ENCODE measurements around the gene RCL1. TPM values are rescaled to one million over a fixed set of nuclear protein-coding genes. Genes with fewer than 3 reads are reported as not detected.

The RCL1 gene
- polyA plus RNA-seq, 2 of the 4 experiments (the other 2 are of a cell fraction): 25.5 to 27.5 TPM

DNA sequence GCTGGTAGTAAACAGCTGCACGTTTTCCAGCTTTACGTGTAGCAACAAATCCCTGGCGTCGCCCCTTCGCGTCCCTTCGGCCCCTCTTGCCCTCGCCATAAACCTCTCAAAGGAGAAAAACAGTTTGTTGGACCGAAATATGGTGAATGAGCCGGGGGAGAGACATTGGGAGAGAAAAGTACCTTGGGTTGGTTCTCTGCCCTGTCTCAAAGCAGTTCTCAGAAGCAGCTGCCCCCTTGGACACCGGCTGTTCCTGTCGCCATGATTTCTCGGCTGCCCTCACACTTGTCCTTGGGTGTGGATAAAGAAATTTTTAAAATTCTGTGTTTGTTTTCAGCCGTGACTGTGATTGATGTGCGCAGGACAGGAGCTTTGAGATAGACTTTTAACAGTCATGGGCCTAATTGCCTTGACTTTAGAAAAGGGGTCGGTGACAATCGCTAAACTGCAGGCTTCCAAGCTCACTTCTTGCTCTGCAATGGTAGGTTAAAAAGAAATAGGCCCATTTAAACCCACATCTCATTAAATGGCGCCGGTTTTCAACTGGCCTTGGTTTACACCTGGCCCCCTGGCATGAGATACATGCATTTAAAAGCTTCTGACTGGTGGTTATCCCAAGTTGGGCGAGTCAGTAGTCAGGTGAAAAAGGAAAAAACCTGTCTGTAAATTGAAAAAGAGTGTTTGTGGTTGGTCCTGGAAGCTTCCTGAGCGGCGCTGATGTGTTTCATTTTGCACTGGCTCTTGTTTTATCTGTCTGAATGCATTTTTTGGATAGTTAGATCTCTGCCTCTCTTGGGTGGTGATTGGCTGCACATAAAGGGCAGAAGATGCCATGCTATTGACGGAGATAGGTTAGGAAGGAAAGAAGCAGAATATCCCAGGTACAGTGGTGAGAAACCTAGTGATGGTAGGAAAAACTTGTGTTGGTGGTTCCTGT lies 983 bp downstream of the RCL1 start:
- 23% methylated on average over 23 of the region's 23 CpGs for WGBS (ENCODE audit: missing lambda C conversion rate)
- no peak for TF ChIP-seq JUN (IDR thresholded peaks at IDR 0.05)
- no peak for TF ChIP-seq BCL3 (IDR thresholded peaks at IDR 0.05)
- no peak for TF ChIP-seq FOXS1 (CRISPR knock-in tag; IDR thresholded peaks at IDR 0.05)
- no peak for TF ChIP-seq TFCP2L1 (CRISPR knock-in tag; IDR thresholded peaks at IDR 0.05)
- TF ChIP-seq, protein P1, sequence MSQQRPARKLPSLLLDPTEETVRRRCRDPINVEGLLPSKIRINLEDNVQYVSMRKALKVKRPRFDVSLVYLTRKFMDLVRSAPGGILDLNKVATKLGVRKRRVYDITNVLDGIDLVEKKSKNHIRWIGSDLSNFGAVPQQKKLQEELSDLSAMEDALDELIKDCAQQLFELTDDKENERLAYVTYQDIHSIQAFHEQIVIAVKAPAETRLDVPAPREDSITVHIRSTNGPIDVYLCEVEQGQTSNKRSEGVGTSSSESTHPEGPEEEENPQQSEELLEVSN (IDR thresholded peaks at IDR 0.05; ENCODE audit: borderline replicate concordance, low read depth): no peak
- no peak for TF ChIP-seq JUNB (IDR thresholded peaks at IDR 0.05)
- no peak for TF ChIP-seq KDM5A (IDR thresholded peaks at IDR 0.05)
- TF ChIP-seq EP300 (IDR thresholded peaks at IDR 0.05): no peak
- TF ChIP-seq ESRRA (IDR thresholded peaks at IDR 0.05; ENCODE audit: borderline replicate concordance, low read length): no peak
- no peak for TF ChIP-seq HDAC2 (IDR thresholded peaks at IDR 0.05)
- TF ChIP-seq HMGXB4 (CRISPR knock-in tag; IDR thresholded peaks at IDR 0.05; ENCODE audit: borderline replicate concordance): no peak
- TF ChIP-seq ELK1 (IDR thresholded peaks at IDR 0.05; ENCODE audit: low read depth, low read length): no peak
- no peak for TF ChIP-seq GATA3 (IDR thresholded peaks at IDR 0.05; ENCODE audit: borderline replicate concordance)
- no peak for TF ChIP-seq SMC3 (IDR thresholded peaks at IDR 0.05)
- TF ChIP-seq MAFK (IDR thresholded peaks at IDR 0.05; ENCODE audit: partially characterized antibody): no peak
- no peak for TF ChIP-seq EHMT2 (IDR thresholded peaks at IDR 0.05; ENCODE audit: low read depth)
- DNase-seq (ENCODE audit: low read depth in 1 of 2, low spot score in 1 of 2) (no peak), ATAC-seq (no peak), FAIRE-seq (no peak)
- CTCF ChIA-PET: interaction anchor here (0.6 to 4.9 kb wide), 13 partner anchors 10 to 1475 kb away, joined by 3 to 19 read pairs (median 4); partner anchors contain the start of genes JAK2 and PLPP6
- H3K4me2 ChIP-seq: peak overlapping the region; percentile 97
- peaks cover 5% of the 10 kb centered on the region; the same call in 1 of the 3 replicates for H3K4me1 ChIP-seq
- peak overlapping the region; percentile 89 to 93 for H3K27ac ChIP-seq
- peak overlapping the region; percentile 97 for H3K4me3 ChIP-seq
- POLR2A ChIA-PET: interaction anchor here (0.9 to 1.4 kb wide), 5 partner anchors 40 to 835 kb away, joined by 3 to 7 read pairs (median 3); partner anchors contain the start of genes AK3 and RIC1
- no peaks in the 10 kb centered on the region for H3K9me3 ChIP-seq

DNA sequence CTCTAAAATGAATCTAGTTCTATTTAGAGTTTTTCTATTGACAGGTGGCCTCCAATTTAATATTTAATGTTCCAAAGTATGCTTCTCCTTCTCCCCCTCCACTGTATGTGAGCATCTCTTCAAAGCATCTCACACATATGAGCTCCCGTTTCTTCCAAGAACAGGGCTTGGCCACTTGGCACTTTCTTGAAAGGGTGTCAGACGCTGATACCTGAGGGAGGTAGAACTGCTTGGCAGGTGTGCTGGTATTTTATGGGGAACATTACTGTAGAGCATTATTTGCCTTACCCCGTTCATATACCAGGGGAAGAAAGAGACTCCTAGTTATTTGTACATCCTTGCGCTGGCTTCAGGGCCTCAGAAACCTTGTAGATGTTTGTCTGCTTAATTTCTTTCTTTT lies 1.9 kb downstream of the RCL1 start:
- DNase-seq (ENCODE audit: low read depth in 1 of 2, low spot score in 1 of 2) (no peak), FAIRE-seq (no peak), ATAC-seq (no peak)
- CTCF ChIA-PET: interaction anchor here (1.2 to 4.9 kb wide), 7 partner anchors 11 to 194 kb away, joined by 3 to 19 read pairs (median 5); partner anchors contain the start of gene JAK2
- WGBS (ENCODE audit: missing lambda C conversion rate): 92% methylated on average over 4 of the region's 4 CpGs
- TF ChIP-seq ZFP36 (IDR thresholded peaks at IDR 0.05; ENCODE audit: borderline replicate concordance, partially characterized antibody) (no peak), RNF2 (IDR thresholded peaks at IDR 0.05; ENCODE audit: borderline replicate concordance, low read depth) (no peak), EHMT2 (IDR thresholded peaks at IDR 0.05; ENCODE audit: low read depth) (no peak), CEBPB (IDR thresholded peaks at IDR 0.05) (no peak), EHF (CRISPR knock-in tag; IDR thresholded peaks at IDR 0.05) (no peak), RARB (CRISPR knock-in tag; IDR thresholded peaks at IDR 0.05) (no peak), MAFK (IDR thresholded peaks at IDR 0.05; ENCODE audit: partially characterized antibody) (no peak), HOXA7 (CRISPR knock-in tag; IDR thresholded peaks at IDR 0.05) (no peak), FOSB (CRISPR knock-in tag; IDR thresholded peaks at IDR 0.05) (no peak), RCOR1 (IDR thresholded peaks at IDR 0.05; ENCODE audit: low read depth, low read length) (no peak), MAZ (IDR thresholded peaks at IDR 0.05; ENCODE audit: borderline replicate concordance, low read depth, low read length) (no peak), HOXB13 (CRISPR knock-in tag; IDR thresholded peaks at IDR 0.05; ENCODE audit: low read depth) (no peak), NPAS2 (CRISPR knock-in tag; IDR thresholded peaks at IDR 0.05; ENCODE audit: borderline replicate concordance) (no peak), KDM5A (IDR thresholded peaks at IDR 0.05) (no peak), PHF8 (IDR thresholded peaks at IDR 0.05; ENCODE audit: borderline replicate concordance, low read depth) (no peak), ZNF302 (CRISPR knock-in tag; IDR thresholded peaks at IDR 0.05) (no peak), CHD4 (IDR thresholded peaks at IDR 0.05; ENCODE audit: borderline replicate concordance) (no peak)
- TF ChIP-seq, protein P2, sequence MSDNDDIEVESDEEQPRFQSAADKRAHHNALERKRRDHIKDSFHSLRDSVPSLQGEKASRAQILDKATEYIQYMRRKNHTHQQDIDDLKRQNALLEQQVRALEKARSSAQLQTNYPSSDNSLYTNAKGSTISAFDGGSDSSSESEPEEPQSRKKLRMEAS (IDR thresholded peaks at IDR 0.05): no peak
- TF ChIP-seq, protein P3, sequence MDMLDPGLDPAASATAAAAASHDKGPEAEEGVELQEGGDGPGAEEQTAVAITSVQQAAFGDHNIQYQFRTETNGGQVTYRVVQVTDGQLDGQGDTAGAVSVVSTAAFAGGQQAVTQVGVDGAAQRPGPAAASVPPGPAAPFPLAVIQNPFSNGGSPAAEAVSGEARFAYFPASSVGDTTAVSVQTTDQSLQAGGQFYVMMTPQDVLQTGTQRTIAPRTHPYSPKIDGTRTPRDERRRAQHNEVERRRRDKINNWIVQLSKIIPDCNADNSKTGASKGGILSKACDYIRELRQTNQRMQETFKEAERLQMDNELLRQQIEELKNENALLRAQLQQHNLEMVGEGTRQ (IDR thresholded peaks at IDR 0.05): no peak
- Histone ChIP-seq H3K4me2 (peak overlapping the region; percentile 97; the same call in 2 of the 3 replicates), H3K27ac (no peak overlapping the region), H3K4me1 (peaks cover 5% of the 10 kb centered on the region; the same call in 1 of the 3 replicates), H3K4me3 (no peak overlapping the region), H3K9me3 (no peaks in the 10 kb centered on the region)
- POLR2A ChIA-PET: no interaction called here
